HG03025 (cell line): ENCODE results near the gene GTF3C1.
"Not testable (repeated sequence)": the region's sequence is repeated elsewhere in the genome, so short reads cannot be mapped to it uniquely, and the experiment has no call there.

ENCODE experiments used
- ATAC-seq: cut with Tn5 transposase; IDR thresholded peaks from one replicate; pipeline ENCODE4 v1.9.1; 2021; ENCODE audit warnings: mild to moderate bottlenecking, moderate library complexity; ENCODE audit not compliant: unreplicated experiment, low FRiP score

The GTF3C1 gene

GRCh38 chr16:27450196-27450549 lies 99.5 kb downstream of the GTF3C1 start:
- ATAC-seq, result no peak

DNA sequence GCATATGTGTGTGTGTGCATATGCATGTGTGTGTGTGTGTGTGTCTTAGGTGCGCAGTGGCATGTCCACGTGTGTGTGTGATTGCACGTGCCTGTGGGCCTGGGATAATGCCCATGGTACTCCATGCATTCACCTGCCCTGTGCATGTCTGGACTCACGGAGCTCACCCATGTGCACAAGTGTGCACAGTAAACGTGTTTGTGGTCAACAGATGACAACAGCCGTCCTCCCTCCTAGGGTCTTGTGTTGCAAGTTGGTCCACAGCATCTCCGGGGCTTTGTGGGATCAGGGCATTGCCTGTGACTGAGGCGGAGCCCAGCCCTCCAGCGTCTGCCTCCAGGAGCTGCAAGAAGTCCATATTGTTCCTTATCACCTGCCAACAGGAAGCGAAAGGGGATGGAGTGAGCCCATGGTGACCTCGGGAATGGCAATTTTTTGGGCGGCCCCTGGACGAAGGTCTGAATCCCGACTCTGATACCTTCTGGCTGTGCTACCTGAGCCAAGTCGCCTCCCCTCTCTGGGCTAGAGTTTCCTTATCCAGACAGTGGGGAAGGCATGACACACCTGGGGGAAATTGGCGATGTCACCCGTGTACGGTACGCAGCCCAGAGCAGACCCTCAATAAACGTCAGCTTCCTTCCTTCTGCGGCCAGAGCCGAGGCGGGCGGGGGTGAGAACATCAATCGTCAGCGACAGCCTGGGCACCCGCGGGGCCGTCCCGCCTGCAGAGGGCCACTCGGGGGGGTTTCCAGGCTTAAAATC lies 100.1 kb downstream of the GTF3C1 start:
- no peak for ATAC-seq

- ATAC-seq, result no peak
Measured at GRCh38 chr16:27448532-27449433, 100.9 kb downstream of the GTF3C1 start.

GRCh38 chr16:27447301-27447700 lies 102.4 kb downstream of the GTF3C1 start:
- ATAC-seq, result no peak

DNA sequence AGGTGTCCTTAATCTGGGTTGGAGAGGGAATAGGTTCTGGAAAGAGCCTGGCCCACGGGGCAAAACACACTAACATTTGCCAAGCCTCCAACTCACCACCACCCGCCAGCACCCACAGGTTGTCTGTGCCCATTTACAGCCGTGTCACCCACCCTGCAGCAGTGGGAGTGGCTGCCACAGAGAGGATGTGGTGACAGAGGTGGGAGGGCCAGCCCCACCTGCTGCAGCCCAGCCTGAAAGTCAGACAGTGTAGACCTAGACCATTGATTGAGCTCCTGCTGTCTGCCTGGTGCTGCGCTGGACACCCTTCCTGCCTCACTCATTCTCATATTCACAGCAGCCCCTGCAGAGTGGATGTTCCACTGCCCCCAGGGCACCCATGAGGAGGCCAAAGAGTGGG lies 103.0 kb downstream of the GTF3C1 start:
- ATAC-seq, result no peak

GRCh38 chr16:27445502-27446175 lies 104.1 kb downstream of the GTF3C1 start:
- no peak for ATAC-seq

DNA sequence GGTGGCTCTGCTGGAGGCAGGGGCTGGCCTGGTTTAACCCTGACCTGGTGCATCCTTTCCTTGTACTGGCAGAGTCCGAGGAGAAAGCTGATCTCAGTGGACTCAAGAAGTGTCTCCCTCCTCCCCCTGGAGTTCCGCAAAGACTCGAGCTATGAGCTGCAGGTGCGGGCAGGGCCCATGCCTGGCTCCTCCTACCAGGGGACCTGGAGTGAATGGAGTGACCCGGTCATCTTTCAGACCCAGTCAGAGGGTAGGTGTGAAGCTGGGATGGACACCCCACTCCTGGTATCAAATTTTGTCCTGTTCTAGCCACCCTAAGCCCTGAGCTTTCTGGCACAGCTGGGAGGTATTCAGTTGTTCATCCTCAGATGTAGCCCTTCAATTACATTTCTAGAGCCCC lies 105.2 kb downstream of the GTF3C1 start:
- ATAC-seq, result no peak

DNA sequence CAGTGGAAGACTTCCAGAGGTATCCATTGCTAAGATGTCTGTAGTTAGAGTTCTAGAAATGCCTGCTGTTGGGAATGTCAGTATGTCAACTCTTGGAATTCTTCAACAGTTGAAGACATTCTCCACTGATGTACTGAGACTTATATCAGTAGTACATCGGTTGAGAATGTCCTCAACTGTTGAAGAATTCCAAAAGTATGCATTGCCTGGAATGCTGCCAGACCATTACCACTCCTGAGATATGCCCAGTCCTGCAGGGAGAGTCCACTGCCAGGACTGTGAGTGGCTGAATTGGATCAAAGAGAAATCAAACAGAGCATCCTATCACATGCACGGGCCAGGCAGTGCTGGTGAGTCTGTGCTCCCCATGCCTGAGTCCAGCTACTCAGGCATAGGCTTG lies 105.7 kb downstream of the GTF3C1 start:
- no peak for ATAC-seq

- no peak for ATAC-seq
Measured at GRCh38 chr16:27441998-27442397, 107.7 kb downstream of the GTF3C1 start.

DNA sequence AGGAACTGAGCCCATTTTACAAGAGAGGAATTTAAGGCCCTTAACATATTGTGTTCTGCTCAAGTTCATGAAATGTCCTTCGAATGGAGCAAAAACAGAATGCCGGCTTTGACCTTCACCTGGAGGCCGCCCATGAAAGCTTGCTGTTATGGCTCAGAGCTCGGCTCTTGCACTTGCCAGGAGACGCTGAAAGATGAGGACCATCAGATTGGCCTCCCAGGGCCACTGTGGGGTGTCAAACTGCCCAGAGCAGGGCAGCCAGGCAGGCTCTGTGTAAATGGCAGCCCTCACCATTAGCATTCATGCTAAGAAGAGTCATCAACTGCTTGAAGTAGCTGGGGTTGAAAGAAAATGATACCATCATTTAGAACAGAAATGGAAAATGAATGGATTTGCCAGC lies 108.4 kb downstream of the GTF3C1 start:
- no peak for ATAC-seq

DNA sequence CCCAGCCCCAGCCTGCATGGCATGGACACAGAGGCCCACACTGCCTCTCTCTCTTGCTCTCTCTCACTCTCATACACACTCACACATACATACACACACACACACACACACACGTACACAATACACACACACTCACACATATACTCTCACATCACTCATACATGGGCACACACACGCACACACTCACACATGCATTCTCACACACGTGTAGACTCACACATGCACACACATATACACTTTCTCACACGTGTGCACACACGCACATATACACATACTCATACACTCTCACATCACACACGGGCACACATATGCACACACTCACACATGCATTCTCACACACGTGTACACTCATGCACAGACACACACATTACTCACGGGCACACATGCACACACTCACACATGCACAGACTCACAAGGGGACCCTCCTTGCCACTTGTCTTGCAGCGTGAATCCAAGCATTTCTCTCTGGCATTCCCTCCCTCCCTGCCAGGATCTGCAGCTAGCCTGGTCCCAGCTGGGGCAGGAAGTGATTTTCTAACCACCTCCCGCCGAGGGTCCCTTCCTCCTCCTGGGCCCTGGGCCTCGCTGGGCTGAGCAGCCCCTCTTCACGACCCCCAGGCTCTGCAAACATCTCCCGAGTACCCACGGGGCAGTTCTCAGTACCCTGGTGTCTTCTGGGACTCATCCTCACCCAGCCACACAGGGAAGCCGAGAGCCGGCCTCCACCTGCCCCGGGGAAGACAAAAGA lies 110.3 kb downstream of the GTF3C1 start:
- no peak for ATAC-seq

GRCh38 chr16:27437946-27438345 lies 111.8 kb downstream of the GTF3C1 start:
- no peak for ATAC-seq

DNA sequence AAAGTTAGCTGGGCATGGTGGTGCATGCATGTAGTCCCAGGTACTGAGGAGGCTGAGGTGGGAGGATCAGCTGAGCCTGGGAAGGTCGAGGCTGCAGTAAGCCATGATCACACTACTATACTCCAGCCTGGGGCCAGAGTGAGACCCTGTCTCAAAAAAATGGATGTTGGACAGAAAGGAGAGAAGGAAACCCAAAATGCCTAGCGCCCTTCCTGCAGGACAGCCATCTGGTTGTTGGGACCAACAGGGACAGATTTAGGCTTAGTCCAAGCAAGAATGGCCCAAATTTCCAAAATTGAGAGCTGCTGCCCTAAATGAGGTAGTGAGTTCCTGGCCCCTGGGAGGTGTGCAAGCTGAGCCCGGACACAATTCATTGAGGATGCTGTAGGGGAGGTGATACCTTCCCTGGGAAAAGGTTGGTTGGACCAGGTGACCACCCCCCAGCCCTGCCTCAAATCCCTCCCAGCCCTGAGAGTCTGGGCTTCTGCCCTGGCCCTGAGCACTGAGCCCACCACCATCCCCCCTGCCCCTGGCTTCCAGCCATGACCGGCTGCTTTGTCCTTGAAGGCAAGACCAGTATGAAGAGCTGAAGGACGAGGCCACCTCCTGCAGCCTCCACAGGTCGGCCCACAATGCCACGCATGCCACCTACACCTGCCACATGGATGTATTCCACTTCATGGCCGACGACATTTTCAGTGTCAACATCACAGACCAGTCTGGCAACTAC lies 112.6 kb downstream of the GTF3C1 start:
- no peak for ATAC-seq

GRCh38 chr16:27436065-27436464 lies 113.6 kb downstream of the GTF3C1 start:
- ATAC-seq, result no peak

GRCh38 chr16:27435146-27435545 lies 114.6 kb downstream of the GTF3C1 start:
- ATAC-seq, result not testable (repeated sequence)

- no peak for ATAC-seq
Measured at GRCh38 chr16:27434141-27435051, 115.3 kb downstream of the GTF3C1 start.

GRCh38 chr16:27433636-27434035 lies 116.1 kb downstream of the GTF3C1 start:
- ATAC-seq, result no peak

- not testable (repeated sequence) for ATAC-seq
Measured at GRCh38 chr16:27433191-27433590, 116.5 kb downstream of the GTF3C1 start.

GRCh38 chr16:27432558-27432957 lies 117.2 kb downstream of the GTF3C1 start:
- no peak for ATAC-seq
